ENCODE results near the gene ZMYND8.
"Not testable (repeated sequence)": the region's sequence is repeated elsewhere in the genome, so short reads cannot be mapped to it uniquely, and the experiment has no call there.

Gene ZMYND8

GRCh38 chr20:47285189-47285588 is 71.3 kb downstream of the ZMYND8 start:
- no peak for DNase-seq (ENCODE audit: low spot score)

GRCh38 chr20:47284373-47284772 is 72.1 kb downstream of the ZMYND8 start:
- no peak for DNase-seq (ENCODE audit: low spot score)

- no peak for DNase-seq (ENCODE audit: low spot score)
These were observed 73.1 kb downstream of the ZMYND8 start for GRCh38 chr20:47283411-47283810.

- no peak for DNase-seq (ENCODE audit: low spot score)
These were observed 73.6 kb downstream of the ZMYND8 start for GRCh38 chr20:47282864-47283263.

GRCh38 chr20:47281376-47281775 is 75.1 kb downstream of the ZMYND8 start:
- DNase-seq (ENCODE audit: low spot score) = no peak

- no peak for DNase-seq (ENCODE audit: low spot score)
These were observed 75.8 kb downstream of the ZMYND8 start for GRCh38 chr20:47280668-47281067.

GRCh38 chr20:47280228-47280627 is 76.3 kb downstream of the ZMYND8 start:
- DNase-seq (ENCODE audit: low spot score) = no peak

GRCh38 chr20:47278907-47279348 is 77.6 kb downstream of the ZMYND8 start:
- no peak for DNase-seq (ENCODE audit: low spot score)

- not testable (repeated sequence) for DNase-seq (ENCODE audit: low spot score)
These were observed 79.0 kb downstream of the ZMYND8 start for GRCh38 chr20:47277535-47277872.

- no peak for DNase-seq (ENCODE audit: low spot score)
These were observed 79.5 kb downstream of the ZMYND8 start for GRCh38 chr20:47276851-47277534.

GRCh38 chr20:47276251-47276650 is 80.2 kb downstream of the ZMYND8 start:
- no peak for DNase-seq (ENCODE audit: low spot score)

- no peak for DNase-seq (ENCODE audit: low spot score)
These were observed 81.0 kb downstream of the ZMYND8 start for GRCh38 chr20:47275548-47275947.

GRCh38 chr20:47274401-47275108 is 81.9 kb downstream of the ZMYND8 start:
- DNase-seq (ENCODE audit: low spot score) = peak; percentile 77

GRCh38 chr20:47273591-47274235 is 82.8 kb downstream of the ZMYND8 start:
- no peak for DNase-seq (ENCODE audit: low spot score)

GRCh38 chr20:47272893-47273590 is 83.5 kb downstream of the ZMYND8 start:
- peak; percentile 76 for DNase-seq (ENCODE audit: low spot score)

- no peak for DNase-seq (ENCODE audit: low spot score)
These were observed 85.4 kb downstream of the ZMYND8 start for GRCh38 chr20:47271046-47271615.

- no peak for DNase-seq (ENCODE audit: low spot score)
These were observed 87.0 kb downstream of the ZMYND8 start for GRCh38 chr20:47269309-47270165.

GRCh38 chr20:47267621-47268020 is 88.9 kb downstream of the ZMYND8 start:
- DNase-seq (ENCODE audit: low spot score) = no peak

GRCh38 chr20:47266847-47267515 is 89.5 kb downstream of the ZMYND8 start:
- no peak for DNase-seq (ENCODE audit: low spot score)

GRCh38 chr20:47265984-47266383 is 90.5 kb downstream of the ZMYND8 start:
- DNase-seq (ENCODE audit: low spot score) = no peak

GRCh38 chr20:47265214-47265613 is 91.3 kb downstream of the ZMYND8 start:
- no peak for DNase-seq (ENCODE audit: low spot score)
